Astrocyte of the hippocampus (primary cell): ENCODE results near the gene LZTFL1.
"Not testable (repeated sequence)": the region's sequence is repeated elsewhere in the genome, so short reads cannot be mapped to it uniquely, and the experiment has no call there.

Experiments used
- DNase-seq: peaks from one replicate; pipeline ENCODE4 v3.0.0; 2011; ENCODE audit warnings: low read depth, low spot score

The LZTFL1 gene

DNA sequence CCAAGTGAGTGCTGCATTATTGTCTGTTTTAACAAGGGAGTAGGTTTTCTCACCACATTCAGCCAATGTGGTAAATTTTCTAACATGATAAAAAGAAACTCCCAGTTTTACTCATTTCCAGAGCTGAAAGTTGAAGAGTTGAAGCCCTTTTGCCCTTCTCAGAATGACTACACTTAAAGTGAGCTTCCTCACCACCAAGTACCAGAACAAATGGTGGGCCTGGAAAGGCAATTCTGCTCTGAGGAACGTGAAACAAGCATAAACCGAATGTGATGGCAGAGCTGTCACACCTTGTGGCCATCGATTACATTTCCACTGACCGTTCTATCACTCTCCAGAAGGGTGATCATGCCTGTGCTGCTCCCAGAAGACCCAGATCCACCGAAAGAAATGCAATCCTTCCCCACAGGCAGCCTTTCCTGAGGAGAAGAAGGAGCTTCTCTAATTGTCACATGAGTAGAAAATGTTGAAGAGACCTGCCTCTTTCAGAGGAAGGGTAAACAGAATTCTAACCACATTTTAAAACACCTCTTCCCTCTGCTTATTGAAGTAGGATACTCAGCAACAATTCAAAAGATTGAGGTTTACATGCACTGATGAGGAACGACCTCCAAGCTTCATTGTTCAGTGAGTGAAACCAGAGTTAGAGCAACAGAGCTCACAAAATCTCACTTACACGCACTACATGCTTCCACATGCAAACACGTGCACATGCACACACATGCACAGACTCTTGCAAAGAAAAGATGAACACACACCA is 23.0 kb upstream of the LZTFL1 start:
- no peak for DNase-seq

DNA sequence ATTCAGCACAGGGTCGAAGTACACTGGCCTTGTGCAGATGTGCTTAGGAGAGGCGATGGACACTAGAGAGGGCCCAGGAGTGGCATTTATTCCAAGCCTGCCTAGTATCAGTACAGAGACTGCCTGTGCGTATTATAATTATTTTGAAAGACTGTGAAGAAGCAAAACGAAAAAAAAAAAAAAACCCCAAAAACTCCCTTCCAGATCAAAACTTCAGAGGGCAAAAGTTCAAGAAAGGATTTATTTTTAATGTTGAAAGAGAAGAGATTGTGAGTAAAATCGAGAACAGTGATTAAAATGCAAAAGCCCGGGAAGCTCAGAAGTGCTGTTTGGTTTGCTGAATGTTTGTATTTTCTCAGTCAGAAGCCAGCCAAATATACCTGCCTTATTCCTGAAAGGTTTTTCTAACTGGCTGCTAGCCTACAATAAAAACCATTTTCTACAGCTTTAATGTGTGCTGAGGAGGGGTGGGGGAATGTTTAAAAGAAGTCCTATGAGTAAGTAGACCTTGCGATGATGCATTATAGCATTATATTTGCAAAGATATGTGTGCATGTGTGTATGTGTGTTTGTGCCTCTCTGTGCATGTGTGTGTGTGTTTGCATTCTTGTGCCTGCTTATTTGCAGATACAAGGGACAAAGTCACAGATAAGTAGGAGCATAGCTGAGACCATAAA is 19.3 kb upstream of the LZTFL1 start:
- no peak for DNase-seq

DNA sequence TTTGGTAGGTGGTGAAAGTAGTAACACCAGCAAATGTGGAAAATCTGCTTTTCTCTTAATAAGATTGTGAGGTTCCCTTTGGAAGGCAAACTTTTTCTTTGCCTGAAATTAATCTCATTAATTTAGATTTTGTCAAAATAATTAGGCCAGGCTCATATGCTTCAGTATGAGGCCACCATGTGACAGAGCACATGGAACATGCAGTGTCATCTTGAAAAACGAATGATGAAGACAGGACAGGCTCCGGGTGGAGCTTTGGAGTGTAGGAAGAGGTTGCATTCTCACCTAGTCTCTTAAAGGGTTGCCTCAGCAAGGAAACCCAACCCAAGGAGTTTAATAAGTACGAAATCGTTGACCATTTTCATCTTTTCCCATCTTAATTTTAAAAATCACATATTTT is 18.6 kb upstream of the LZTFL1 start:
- DNase-seq, result no peak

DNA sequence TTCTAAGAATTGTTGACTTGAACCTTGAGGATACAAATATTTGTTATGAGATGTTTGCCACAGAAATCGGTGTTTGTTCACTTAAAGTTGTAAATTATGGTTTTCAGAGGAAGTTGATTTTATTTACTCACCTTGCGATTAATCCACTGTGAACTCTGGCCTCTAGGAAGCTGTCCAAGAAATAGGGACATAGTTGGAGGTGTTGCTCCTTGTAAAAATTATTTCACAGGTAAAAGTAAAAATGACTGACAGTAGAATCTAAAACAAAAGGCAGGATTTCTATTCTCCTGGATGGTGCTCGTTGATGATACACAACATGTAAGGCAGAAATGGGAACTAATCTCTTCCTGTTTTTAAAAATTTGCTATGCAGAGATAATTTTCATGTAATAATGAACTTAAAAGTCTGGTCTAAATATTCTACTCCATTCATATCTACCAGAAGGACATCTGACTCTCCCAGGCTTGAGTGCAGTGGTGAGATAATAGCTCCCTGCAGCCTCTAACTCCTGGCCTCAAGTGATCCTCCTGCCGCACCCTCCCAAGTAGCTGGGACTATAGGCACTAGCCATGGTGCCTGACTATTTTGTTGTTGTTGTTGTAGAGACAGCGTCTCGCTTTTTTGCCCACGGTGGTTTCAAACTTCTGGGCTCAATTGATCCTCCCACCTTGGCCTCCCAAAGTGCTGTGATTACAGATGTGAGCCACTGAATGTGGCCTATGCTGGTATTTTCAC is 17.1 kb upstream of the LZTFL1 start:
- DNase-seq, result no peak

DNA sequence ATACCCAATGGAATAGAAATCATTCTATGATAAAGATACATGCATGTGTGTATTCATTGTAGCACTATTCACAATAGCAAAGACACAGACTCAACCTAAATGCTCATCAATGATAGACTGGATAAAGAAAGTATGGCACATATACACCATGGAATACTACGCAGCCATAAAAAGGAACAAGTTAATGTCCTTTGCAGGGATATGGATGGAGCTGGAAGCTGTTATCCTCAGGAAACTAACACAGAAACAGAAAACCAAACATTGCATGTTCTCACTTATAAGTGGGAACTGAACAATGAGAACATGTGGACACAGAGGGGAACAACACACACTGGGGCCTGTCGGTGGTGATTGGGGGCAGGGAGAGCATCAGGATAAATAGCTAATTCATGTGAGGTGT is 15.1 kb upstream of the LZTFL1 start:
- not testable (repeated sequence) for DNase-seq

DNA sequence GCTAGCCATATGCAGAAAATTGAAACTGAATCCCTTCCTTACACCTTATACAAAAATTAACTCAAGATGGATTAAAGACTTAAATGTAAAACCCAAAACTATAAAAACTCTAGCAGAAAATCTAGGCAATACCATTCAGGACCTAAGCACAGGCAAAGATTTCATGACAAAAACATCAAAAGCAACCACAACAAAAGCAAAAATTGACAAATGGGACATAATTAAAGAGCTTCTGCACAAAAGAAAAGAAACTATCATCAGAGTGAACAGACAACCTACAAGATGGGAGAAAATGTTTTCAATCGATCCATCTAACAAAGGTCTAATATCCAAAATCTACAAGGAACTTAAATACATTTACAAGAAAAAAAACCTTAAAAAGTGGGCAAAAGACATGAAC is 14.4 kb upstream of the LZTFL1 start:
- DNase-seq, result not testable (repeated sequence)

DNA sequence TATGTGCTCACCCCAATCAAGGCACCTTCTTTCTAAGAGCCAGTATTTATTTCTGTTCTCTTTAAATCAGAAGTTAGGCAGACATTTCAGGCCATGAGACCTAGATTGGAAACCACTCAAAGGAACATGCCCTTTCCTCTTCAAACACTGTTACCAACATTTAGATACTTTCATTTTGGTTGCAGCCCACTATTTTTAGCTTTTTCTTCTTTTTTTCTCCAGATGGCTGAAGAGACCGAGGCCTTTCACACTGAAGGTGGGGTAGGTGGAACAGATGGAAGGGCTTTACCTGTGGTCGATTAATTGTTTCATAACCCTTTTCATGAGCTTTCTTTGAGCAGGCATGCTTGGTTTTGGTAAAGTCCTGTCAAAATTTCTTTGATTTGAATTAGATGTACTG is 10.9 kb upstream of the LZTFL1 start:
- no peak for DNase-seq

DNA sequence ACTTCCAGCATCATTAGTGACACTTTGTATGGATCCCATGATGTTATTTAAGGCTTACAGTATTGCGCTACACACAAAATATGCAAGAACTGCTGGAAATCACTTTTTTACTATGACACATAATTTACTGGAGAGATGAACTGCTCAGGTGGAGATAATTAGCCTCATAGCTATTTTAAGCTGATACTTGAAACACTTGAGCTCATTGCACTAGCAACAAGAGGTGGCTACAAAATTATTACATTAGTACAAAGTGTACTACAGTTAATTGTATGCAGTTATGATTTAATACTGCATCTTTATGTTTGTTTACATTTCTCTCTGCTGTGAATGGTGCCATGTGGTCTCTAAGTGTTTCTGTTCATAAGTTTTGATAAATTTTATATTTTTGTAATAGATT is 6.5 kb upstream of the LZTFL1 start:
- no peak for DNase-seq

DNA sequence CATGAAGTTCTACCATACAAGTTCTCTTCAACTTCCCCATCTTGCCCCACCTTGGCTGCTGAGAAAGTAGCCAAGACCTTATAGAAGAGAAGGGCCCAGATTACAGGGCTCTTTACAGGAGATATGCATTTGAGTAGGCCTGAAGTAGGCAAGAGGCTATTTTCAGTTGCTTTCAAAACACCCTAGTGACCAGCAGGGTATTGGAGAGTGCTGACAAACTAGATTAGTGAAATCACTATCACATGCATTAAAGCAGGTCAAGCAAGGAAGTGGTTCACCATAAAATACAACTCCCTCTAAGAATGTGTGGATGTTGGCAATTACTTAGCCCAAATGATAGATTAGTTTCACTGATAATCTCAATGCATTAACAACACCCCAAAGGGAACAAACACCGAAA is 2.7 kb upstream of the LZTFL1 start:
- no peak for DNase-seq

DNA sequence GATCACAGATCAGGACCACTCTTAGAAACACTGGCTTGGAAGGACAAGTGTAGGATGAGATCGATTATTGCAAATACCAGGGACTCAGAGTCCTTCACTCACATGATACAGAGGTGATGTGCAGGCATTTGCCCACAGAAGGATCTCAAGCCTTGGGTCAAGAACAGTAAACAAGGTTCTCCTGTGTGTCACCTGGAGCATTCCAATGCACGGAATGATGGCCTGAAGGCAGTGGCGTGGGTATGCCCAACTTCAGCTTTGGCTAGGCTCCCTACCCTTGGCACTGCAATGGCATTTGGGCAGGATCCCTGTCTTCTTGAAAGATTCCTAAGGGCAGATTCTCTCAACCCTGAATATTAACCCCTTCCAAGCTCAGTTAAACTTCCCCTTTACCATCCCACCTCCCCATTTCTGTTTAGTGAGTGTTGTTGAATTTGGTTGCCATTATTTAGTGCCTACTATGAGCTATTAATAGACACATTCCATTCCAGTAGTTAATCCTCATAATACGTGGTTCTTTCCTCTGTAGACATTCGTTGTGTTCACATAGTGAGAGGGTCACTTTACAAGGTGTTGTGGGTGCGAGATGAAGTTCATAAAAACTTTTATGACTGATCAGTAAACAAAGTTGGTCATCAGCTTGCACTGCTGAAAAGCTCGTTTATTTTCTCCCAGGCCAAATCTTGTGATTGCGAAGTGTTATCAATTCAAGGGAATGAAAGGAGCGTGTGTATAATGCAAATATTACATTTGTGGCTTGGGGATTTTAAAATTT is 1.1 kb upstream of the LZTFL1 start:
- no peak for DNase-seq

DNA sequence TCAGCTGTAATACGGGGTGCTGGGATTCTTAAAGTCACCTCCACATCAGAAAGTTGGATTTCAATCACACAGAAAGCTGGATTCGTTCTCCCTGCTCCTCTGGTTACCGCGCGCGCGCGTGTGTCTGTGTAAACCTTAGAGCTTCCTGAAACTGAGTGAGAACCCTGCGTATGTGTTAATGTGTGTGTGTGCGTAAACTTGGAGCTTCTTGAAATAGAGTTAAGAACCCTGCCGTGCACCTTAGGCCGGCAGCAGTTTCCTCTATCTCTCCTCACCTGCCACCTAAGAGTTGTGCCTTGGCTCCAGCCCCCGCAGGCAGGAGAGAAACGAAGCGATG is 531 bp downstream of the LZTFL1 start:
- no peak for DNase-seq

DNA sequence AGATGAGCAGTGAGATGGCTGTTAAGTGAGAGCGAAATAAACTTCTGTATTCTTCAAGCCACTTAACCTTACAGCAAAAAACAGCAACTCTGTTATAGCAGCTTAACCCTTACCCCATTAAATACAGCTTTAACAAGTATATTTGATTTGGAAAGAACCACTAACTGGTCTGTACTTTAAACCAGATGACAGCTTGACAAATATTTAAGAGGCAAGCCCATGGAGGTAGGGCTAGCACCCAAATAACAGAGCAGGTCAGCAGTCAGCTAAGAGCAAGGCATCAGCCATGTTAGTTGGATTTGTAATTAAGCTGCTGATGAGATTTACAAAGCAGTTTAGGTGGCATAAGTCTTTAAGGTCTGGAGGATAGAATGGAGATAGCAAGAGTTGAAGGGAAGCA is 3.5 kb downstream of the LZTFL1 start:
- no peak for DNase-seq

DNA sequence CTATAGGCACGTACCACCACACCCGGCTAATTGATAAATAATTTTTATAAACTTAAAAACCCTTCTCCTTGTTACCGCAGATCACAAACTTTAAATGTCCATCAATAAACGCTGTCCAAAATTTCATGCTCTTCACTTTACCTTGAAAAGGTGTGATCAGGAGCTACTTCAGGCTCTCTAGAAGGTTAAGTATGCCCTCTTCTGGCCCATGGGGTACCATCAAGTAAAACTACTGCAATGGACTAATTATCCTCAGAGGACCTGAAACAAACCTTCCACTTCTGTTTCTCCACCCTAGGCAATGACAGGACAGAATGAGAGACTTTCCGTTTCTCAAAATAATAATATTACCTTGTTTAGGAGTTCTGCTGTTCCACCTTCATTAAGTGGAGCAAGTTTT is 9.2 kb downstream of the LZTFL1 start:
- peak; percentile 23 for DNase-seq

DNA sequence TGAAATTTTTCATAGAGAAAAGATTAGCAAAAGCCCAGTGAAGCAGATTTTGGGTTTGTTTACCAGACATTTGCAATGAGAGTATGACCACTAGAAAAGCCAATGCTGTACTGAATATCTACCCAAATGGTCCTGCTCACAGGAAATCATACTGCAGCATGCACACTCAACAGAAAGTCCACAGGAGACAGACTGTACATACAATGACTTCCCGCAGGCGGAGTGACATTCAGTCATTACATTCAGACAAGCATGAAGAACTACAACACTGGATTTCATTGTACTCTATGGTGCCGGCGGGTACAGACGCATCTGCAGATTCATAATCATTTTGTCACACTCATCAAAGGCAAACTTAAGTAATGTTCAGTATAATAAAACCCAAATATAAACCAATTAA is 11.8 kb downstream of the LZTFL1 start:
- DNase-seq, result no peak

DNA sequence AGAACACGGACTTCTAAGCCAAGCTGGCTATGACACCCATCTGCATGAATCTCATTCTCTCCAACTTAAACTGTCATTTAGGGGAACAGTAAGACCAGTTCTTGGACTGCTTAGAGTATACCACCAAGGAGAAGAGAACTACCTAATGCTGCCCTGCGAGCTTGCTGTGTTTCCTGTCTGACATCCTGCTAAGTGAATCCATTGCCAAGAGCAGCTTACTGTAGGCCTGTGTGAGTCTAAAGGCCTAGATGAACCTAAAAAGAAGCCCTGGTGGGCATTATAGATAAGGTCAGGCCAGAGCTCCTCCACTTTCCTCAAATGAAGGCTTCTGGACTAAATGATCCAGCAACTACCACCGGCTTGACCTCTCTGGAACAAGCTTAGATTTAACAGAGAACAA is 15.0 kb downstream of the LZTFL1 start:
- no peak for DNase-seq

DNA sequence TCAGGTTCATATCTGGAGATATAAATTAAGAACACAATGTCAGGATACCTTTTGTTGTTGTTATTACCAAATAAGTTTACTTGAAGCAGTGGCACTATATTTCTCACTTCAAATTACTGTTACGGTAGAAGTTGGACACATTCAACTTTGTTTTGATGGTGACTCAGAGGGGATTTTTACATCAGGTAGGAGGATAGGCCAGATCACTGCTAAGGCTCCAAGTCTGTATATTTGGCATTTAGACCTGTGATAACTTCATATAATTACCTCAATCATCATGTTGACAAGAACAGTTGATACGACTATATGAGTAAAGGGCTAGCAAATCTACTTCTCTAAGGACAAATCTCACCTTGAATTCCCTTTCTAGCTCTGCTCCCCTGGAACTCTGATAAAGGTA is 15.6 kb downstream of the LZTFL1 start:
- DNase-seq, result no peak

DNA sequence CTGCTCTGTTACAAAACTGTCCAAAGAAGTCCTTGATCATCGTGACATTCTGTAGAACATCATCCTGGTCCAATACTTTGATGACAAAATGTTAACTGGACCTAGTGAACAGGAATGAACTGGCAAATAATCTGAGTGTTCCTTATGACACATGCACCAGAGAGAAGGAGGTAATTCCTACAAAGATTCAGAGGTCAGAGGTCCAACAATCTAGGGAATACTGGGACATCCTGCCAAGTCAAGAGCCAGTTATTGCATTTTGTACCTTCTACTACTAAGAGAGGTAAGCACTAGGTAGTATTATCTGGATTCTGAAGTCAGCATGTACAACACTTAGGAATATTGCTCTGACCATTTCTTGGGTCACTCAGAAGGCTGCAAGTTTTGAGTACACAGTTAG is 20.8 kb downstream of the LZTFL1 start:
- no peak for DNase-seq

DNA sequence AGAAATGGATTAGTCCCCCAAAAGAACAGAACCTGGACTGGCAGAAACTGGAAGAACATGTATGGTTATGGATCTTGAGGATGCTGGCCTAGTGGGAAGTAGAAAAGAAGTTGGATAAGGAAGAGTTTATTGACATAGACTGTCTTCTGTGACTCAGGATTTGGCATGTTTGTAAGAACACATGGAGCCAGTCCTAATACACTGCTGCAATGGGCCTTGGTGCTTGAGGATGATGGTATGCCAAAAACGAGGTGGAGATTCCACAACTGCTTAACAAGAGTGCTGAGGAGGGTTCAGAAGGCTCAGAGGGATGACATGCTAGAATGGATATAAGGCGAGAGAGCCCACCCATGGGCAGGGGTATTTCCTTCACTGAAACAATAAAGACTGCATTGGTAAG is 22.4 kb downstream of the LZTFL1 start:
- no peak for DNase-seq

DNA sequence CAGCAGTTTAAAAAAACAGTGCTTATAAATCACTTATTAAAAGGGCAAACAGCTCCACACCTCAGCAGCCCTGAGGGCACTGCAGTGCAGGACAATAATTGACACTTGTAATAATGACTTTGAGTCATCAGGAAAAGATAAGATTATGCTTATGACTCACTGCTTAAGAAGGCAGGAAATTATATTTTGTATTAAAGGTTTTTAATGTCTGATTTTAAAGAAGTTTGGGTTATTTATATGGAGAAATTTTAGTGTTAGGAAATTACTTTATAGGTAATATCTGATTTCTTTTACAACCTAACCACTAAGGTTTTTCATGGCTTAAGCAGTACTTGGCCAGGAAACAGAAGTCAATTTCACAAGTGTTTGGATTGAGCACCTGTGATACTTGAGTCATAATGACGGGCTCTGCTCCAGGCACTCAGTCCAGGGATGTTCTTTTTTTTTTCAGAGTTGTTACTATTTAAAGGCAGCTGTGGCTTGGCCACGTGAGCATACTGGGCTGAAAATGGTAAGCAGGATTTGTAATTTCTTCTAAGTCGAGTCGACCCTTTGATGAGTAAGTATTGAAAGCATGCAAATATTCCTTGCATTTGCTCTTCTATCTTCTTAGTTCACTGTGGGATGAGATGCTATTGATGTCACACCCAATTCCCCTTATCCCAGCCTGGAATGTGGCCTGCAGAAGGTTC is 23.9 kb downstream of the LZTFL1 start:
- peak; percentile 88 for DNase-seq

DNA sequence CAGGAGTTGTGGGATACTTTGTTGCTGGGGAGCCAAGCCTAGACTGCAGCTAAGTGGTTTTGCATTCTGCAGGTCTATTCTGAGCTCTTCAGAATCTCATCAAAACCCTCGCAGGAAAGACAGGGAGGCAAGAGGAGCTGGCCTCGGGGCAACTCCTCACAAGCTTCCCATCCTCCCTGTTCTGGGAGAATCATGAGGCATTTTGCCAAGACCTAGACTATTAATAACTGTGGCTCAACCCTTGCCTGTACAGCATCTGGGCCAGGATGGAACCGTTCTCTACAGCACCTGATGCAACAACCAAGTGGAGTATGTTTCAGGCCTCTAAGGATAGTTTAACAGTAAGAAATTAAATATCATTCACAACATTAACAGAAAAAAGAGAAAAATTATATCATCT is 25.4 kb downstream of the LZTFL1 start:
- no peak for DNase-seq

DNA sequence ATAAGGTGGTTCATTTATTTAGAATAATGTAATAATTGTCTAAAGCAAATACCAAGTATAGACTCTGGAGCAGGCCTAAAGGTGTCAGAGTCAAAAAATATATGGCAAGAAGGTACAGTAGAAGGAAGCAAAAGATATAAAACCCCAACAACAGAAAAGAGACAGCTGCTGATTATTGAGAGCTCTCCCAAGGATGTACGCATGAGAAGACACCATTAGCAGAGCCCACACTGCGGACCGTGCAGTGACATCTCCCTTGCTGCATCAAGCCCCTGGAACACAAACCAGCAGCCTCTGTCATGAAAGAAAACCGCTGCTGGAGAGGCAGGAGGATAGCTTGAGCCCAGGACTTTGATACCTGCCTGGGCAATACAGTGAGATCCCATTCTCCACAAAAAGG is 27.6 kb downstream of the LZTFL1 start:
- DNase-seq, result no peak
